ENCODE data around the gene BMI1. TPM values are rescaled to one million over a fixed set of nuclear protein-coding genes. Genes with fewer than 3 reads are reported as not detected.

The BMI1 gene
- total RNA-seq, 1 donor from 2014 or later = 48.5 TPM

GRCh38 chr10:22343731-22344130 lies 22.8 kb downstream of the BMI1 start:
- TF ChIP-seq CTCF (IDR thresholded peaks at IDR 0.05) = no peak
- H3K27ac Mint-ChIP-seq (ENCODE audit: unreplicated experiment) = no peak overlapping the region
- H3K27me3 Mint-ChIP-seq (ENCODE audit: unreplicated experiment) = peaks cover 80% of the 10 kb centered on the region
- DNase-seq (ENCODE audit: extremely low spot score, unreplicated experiment) = no peak
- H3K4me3 Mint-ChIP-seq (ENCODE audit: unreplicated experiment) = no peak overlapping the region
- H3K4me1 Mint-ChIP-seq (ENCODE audit: unreplicated experiment) = peaks cover 5% of the 10 kb centered on the region
- H3K9me3 Mint-ChIP-seq (ENCODE audit: unreplicated experiment) = no peaks in the 10 kb centered on the region
- H3K36me3 Mint-ChIP-seq (ENCODE audit: unreplicated experiment) = peaks cover 1% of the 10 kb centered on the region

DNA sequence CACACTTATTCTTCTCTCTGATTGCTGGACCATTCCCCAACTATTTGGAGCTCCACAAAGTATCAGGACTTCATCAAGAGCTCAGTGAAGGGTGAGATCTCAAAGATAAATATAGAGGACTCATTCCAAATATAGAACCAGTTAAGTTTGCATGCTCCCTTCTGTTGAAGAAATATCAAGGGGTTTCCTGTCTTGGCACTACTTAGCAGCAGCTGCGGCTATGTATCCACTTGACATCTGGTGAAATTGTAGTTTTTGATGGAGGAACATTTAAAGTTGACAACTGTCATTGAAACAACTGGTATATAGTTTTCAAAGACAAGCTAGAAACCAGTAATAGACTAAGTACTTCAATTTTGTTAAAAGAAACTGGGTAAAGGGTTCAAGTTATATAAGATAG lies 23.4 kb downstream of the BMI1 start:
- H3K4me3 Mint-ChIP-seq (ENCODE audit: unreplicated experiment) = no peak overlapping the region
- no peaks in the 10 kb centered on the region for H3K9me3 Mint-ChIP-seq (ENCODE audit: unreplicated experiment)
- no peak for DNase-seq (ENCODE audit: extremely low spot score, unreplicated experiment)
- peaks cover 5% of the 10 kb centered on the region for H3K4me1 Mint-ChIP-seq (ENCODE audit: unreplicated experiment)
- TF ChIP-seq CTCF (IDR thresholded peaks at IDR 0.05) = no peak
- peaks cover 1% of the 10 kb centered on the region for H3K36me3 Mint-ChIP-seq (ENCODE audit: unreplicated experiment)
- H3K27me3 Mint-ChIP-seq (ENCODE audit: unreplicated experiment) = peaks cover 79% of the 10 kb centered on the region
- no peak overlapping the region for H3K27ac Mint-ChIP-seq (ENCODE audit: unreplicated experiment)

DNA sequence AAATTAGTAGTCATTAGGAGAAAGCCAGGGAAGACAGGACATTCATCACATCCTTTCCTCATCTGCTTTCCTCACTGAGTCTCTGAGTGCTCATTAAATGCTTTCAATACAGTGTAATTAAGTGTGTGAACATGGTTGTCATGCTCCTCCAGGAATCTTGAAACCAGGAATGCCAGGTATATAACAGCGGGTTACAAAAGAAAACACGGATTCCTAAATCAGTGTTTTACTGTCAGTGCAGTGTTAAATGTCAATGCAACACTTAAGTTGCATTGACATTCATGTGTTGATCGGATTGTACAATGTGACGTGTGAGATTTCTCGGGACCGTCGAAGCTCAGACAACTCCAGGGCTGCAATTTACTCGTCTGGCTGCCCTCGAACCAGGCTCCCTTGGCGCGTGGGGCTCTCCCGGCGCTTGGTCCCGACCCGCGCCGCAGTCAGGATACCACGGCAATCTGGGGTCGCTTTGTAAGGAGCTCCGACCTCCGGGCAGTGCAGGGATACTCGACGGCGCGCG lies 23.9 kb downstream of the BMI1 start:
- DNase-seq (ENCODE audit: extremely low spot score, unreplicated experiment) = no peak
- H3K4me1 Mint-ChIP-seq (ENCODE audit: unreplicated experiment) = peaks cover 3% of the 10 kb centered on the region
- H3K27ac Mint-ChIP-seq (ENCODE audit: unreplicated experiment) = no peak overlapping the region
- H3K4me3 Mint-ChIP-seq (ENCODE audit: unreplicated experiment) = no peak overlapping the region
- no peak for TF ChIP-seq CTCF (IDR thresholded peaks at IDR 0.05)
- H3K36me3 Mint-ChIP-seq (ENCODE audit: unreplicated experiment) = peaks cover 1% of the 10 kb centered on the region
- H3K27me3 Mint-ChIP-seq (ENCODE audit: unreplicated experiment) = peaks cover 77% of the 10 kb centered on the region
- H3K9me3 Mint-ChIP-seq (ENCODE audit: unreplicated experiment) = no peaks in the 10 kb centered on the region

DNA sequence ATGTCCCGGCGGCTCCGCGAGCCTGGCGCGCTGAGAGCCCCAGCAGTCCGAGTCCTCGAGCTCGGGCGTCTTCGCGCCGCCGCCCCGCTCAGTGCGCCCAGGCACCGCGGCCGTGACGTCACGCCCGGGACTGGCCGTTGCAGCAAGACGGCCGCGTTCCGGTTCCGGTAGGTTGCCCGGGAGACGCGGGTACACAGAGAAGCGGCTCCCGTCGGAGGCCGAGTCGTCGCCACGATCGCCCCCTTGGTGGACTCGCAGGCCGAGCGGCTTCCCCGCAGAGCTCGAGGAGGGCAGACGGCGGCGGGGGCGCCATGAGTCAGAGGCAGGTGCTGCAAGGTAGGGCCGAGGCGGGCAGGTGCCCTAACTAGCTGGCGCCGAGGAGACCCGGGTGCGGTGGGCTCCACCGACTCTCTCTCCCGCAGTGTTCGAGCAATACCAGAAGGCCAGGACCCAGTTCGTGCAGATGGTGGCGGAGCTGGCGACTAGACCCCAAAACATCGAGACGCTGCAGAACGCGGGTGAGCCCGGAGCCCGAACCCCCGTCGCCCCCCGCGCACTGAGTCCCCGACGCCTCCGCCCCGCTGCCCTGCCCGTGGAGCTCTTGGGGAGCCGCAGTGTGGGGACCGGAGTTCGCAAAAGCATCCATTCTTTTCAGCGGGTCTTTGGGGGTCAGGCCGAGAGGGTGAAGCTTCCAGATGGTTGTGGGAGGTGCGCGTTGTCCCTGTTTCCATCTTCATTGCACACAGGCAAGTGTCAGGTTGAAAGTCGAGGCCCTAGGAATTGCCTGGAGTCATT lies 24.6 kb downstream of the BMI1 start, which contains the start of gene SPAG6:
SPAG6 (plus strand) TSS at position 196 of the 795 bp plus-strand sequence; CDS start at position 312, 116 bp downstream.
- peaks cover 1% of the 10 kb centered on the region for H3K36me3 Mint-ChIP-seq (ENCODE audit: unreplicated experiment)
- DNase-seq (ENCODE audit: extremely low spot score, unreplicated experiment) = peak; percentile 85
- peak within 1 kb of the TSS; percentile 35 for H3K4me3 Mint-ChIP-seq (ENCODE audit: unreplicated experiment)
- H3K4me1 Mint-ChIP-seq (ENCODE audit: unreplicated experiment) = no peaks in the 10 kb centered on the region
- H3K27ac Mint-ChIP-seq (ENCODE audit: unreplicated experiment) = no peak within 1 kb of the TSS
- no peaks in the 10 kb centered on the region for H3K9me3 Mint-ChIP-seq (ENCODE audit: unreplicated experiment)
- TF ChIP-seq CTCF (IDR thresholded peaks at IDR 0.05) = no peak
- H3K27me3 Mint-ChIP-seq (ENCODE audit: unreplicated experiment) = peaks cover 76% of the 10 kb centered on the region

- H3K27me3 Mint-ChIP-seq (ENCODE audit: unreplicated experiment) = peaks cover 82% of the 10 kb centered on the region
- H3K27ac Mint-ChIP-seq (ENCODE audit: unreplicated experiment) = no peak overlapping the region
- no peak for TF ChIP-seq CTCF (IDR thresholded peaks at IDR 0.05)
Observed at GRCh38 chr10:22346096-22346661, 25.3 kb downstream of the BMI1 start.

More at GRCh38 chr10:22346096-22346661, 25.3 kb downstream of the BMI1 start:
- H3K9me3 Mint-ChIP-seq (ENCODE audit: unreplicated experiment) = no peaks in the 10 kb centered on the region
- no peaks in the 10 kb centered on the region for H3K4me1 Mint-ChIP-seq (ENCODE audit: unreplicated experiment)
- peak overlapping the region; percentile 35 for H3K4me3 Mint-ChIP-seq (ENCODE audit: unreplicated experiment)
- H3K36me3 Mint-ChIP-seq (ENCODE audit: unreplicated experiment) = peaks cover 1% of the 10 kb centered on the region
- DNase-seq (ENCODE audit: extremely low spot score, unreplicated experiment) = no peak
